Endometrial microvascular endothelial cells (primary cell): Measurements from ENCODE around the gene PGF. TPM values are rescaled to one million over a fixed set of nuclear protein-coding genes. Genes with fewer than 3 reads are reported as not detected.

Experiments
- in situ Hi-C: cut with HindIII; loops from 2 replicates; pipeline ENCODE4 v1.10.0; 2017; ENCODE audit warnings: low sequenced_read_pairs, low pct_unique_long_range_greater_than_20kb; ENCODE audit errors: inconsistent ontology term
- total RNA-seq: library from RNA; depleted of rRNA; stranded (reverse); fragments of >200 nt; gene quantifications from one replicate; pipeline ENCODE4 v1.2.3, GENCODE V29; 2015; ENCODE audit errors: inconsistent ontology term

PGF gene
- total RNA-seq, 1 donor from 2014 or later, result 80.7 TPM

GRCh38 chr14:74962493-74962892 lies 7.1 kb upstream of the PGF start:
- in situ Hi-C loops, result loop anchor here (5.0 kb wide), 1 partner anchor 115 kb away; no protein-coding TSS in a partner anchor

- in situ Hi-C loops, result loop anchor here (5.0 kb wide), 1 partner anchor 115 kb away; no protein-coding TSS in a partner anchor
These were observed 6.6 kb upstream of the PGF start for GRCh38 chr14:74962046-74962445.

- in situ Hi-C loops, result loop anchor here (5.0 kb wide), 1 partner anchor 116 kb away; no protein-coding TSS in a partner anchor
These were observed 6.0 kb upstream of the PGF start for GRCh38 chr14:74961238-74961911.

GRCh38 chr14:74960736-74961135 lies 5.3 kb upstream of the PGF start:
- in situ Hi-C loops, result loop anchor here (5.0 kb wide), 1 partner anchor 117 kb away; no protein-coding TSS in a partner anchor

GRCh38 chr14:74959596-74960180 lies 4.3 kb upstream of the PGF start:
- in situ Hi-C loops, result loop anchor here (5.0 kb wide), 1 partner anchor 118 kb away; no protein-coding TSS in a partner anchor

GRCh38 chr14:74956280-74957072 lies 1.1 kb upstream of the PGF start:
- in situ Hi-C loops, result no loop called here

- in situ Hi-C loops, result no loop called here
These were observed 556 bp upstream of the PGF start for GRCh38 chr14:74956027-74956279.

- in situ Hi-C loops, result no loop called here
These were observed 509 bp downstream of the PGF start for GRCh38 chr14:74954947-74955228.

- in situ Hi-C loops, result no loop called here
These were observed 1.0 kb downstream of the PGF start for GRCh38 chr14:74954232-74954946.

GRCh38 chr14:74953686-74954085 lies 1.7 kb downstream of the PGF start:
- in situ Hi-C loops, result no loop called here

- in situ Hi-C loops, result no loop called here
These were observed 2.5 kb downstream of the PGF start for GRCh38 chr14:74952697-74953484.

GRCh38 chr14:74952180-74952665 lies 3.2 kb downstream of the PGF start:
- in situ Hi-C loops, result no loop called here

- in situ Hi-C loops, result no loop called here
These were observed 3.8 kb downstream of the PGF start for GRCh38 chr14:74951443-74952179.

GRCh38 chr14:74950795-74951442 lies 4.5 kb downstream of the PGF start:
- in situ Hi-C loops, result no loop called here

- in situ Hi-C loops, result no loop called here
These were observed 5.4 kb downstream of the PGF start for GRCh38 chr14:74949859-74950573.

- in situ Hi-C loops, result no loop called here
These were observed 6.2 kb downstream of the PGF start for GRCh38 chr14:74949191-74949601.
